Measurements from ENCODE around the gene NSD1. TPM values are rescaled to one million over a fixed set of nuclear protein-coding genes. Genes with fewer than 3 reads are reported as not detected.

NSD1 gene
- total RNA-seq, 1 donor from 2014 or later: 111 TPM

DNA sequence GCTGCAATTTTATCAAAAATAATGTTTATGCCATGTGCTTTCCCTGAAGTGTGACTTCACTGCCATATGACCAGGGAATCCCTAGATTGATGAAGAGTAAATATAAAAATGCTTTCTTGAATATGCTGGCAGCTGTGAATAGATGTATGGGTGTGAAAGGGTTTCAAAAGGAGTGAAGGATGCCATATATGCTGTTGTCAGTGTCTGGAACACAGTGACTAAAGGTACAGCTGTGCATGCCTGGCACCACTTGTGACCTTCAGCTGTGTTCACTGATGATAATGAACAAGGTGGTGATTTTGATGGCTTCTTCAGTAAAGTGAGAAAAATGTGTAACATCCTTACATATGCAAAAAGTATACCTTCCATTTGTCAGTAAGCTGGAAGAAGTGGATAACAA is 100.2 kb downstream of the NSD1 start:
- TF ChIP-seq, protein P1, sequence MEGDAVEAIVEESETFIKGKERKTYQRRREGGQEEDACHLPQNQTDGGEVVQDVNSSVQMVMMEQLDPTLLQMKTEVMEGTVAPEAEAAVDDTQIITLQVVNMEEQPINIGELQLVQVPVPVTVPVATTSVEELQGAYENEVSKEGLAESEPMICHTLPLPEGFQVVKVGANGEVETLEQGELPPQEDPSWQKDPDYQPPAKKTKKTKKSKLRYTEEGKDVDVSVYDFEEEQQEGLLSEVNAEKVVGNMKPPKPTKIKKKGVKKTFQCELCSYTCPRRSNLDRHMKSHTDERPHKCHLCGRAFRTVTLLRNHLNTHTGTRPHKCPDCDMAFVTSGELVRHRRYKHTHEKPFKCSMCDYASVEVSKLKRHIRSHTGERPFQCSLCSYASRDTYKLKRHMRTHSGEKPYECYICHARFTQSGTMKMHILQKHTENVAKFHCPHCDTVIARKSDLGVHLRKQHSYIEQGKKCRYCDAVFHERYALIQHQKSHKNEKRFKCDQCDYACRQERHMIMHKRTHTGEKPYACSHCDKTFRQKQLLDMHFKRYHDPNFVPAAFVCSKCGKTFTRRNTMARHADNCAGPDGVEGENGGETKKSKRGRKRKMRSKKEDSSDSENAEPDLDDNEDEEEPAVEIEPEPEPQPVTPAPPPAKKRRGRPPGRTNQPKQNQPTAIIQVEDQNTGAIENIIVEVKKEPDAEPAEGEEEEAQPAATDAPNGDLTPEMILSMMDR (IDR thresholded peaks at IDR 0.05; ENCODE audit: unreplicated experiment): no peak
- DNase-seq (ENCODE audit: low spot score): no peak

DNA sequence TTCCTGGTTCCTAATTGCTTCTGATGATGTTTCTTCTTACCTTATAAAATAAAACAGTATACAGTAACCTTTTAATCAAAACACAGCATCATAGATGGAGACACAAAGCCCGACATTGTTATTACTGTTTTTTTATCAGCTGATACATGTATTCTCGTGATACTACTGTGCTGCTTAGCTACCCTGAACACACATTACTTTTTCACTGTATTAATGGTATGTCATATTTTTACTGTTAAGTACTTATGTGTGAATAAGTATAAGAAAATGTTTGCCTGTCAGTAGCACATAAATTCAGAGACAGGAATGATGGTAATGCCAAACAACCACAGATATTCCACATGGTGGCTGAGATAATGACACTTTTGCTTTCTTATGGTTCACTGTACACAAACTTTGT is 101.3 kb downstream of the NSD1 start:
- DNase-seq (ENCODE audit: low spot score): no peak
- Mint-ChIP-seq H3K27me3 (ENCODE audit: unreplicated experiment) (peaks cover 3% of the 10 kb centered on the region), H3K4me3 (ENCODE audit: unreplicated experiment) (no peak overlapping the region), H3K36me3 (ENCODE audit: low read depth, unreplicated experiment) (peaks cover 20% of the 10 kb centered on the region), H3K27ac (ENCODE audit: unreplicated experiment) (no peak overlapping the region), H3K9me3 (ENCODE audit: unreplicated experiment) (no peaks in the 10 kb centered on the region), H3K4me1 (ENCODE audit: unreplicated experiment) (peaks cover 4% of the 10 kb centered on the region)
- TF ChIP-seq, protein P1 (IDR thresholded peaks at IDR 0.05; ENCODE audit: unreplicated experiment): no peak

More for the DNA sequence above, 100.2 kb downstream of the NSD1 start:
- Mint-ChIP-seq H3K4me1 (ENCODE audit: unreplicated experiment) (peaks cover 9% of the 10 kb centered on the region), H3K36me3 (ENCODE audit: low read depth, unreplicated experiment) (peaks cover 20% of the 10 kb centered on the region), H3K4me3 (ENCODE audit: unreplicated experiment) (no peak overlapping the region), H3K9me3 (ENCODE audit: unreplicated experiment) (no peaks in the 10 kb centered on the region), H3K27me3 (ENCODE audit: unreplicated experiment) (peaks cover 3% of the 10 kb centered on the region), H3K27ac (ENCODE audit: unreplicated experiment) (no peak overlapping the region)

DNA sequence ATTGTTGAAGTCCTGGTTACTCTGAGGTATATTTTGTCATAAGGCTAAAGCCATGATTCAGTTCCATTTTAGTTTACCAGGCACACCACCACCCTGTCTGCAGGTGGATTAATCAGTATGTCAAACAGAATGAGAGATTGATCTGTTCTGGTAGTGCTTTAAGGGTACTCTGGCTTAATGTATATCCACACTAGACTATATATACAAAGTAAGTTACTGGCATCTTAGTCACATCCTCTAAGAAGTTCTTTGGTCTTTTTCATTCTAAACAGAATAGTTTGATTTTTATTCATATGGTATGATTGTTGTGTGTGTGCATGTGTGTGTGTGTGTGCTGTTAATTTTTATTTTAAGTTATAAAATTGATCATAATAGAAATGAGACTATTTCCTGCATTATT is 108.2 kb downstream of the NSD1 start:
- H3K36me3 Mint-ChIP-seq (ENCODE audit: low read depth, unreplicated experiment): peaks cover 30% of the 10 kb centered on the region
- peaks cover 4% of the 10 kb centered on the region for H3K4me1 Mint-ChIP-seq (ENCODE audit: unreplicated experiment)
- TF ChIP-seq, protein P1 (IDR thresholded peaks at IDR 0.05; ENCODE audit: unreplicated experiment): no peak
- DNase-seq (ENCODE audit: low spot score): no peak
- H3K4me3 Mint-ChIP-seq (ENCODE audit: unreplicated experiment): no peak overlapping the region
- peaks cover 1% of the 10 kb centered on the region for H3K27me3 Mint-ChIP-seq (ENCODE audit: unreplicated experiment)
- H3K9me3 Mint-ChIP-seq (ENCODE audit: unreplicated experiment): no peaks in the 10 kb centered on the region
- no peak overlapping the region for H3K27ac Mint-ChIP-seq (ENCODE audit: unreplicated experiment)

DNA sequence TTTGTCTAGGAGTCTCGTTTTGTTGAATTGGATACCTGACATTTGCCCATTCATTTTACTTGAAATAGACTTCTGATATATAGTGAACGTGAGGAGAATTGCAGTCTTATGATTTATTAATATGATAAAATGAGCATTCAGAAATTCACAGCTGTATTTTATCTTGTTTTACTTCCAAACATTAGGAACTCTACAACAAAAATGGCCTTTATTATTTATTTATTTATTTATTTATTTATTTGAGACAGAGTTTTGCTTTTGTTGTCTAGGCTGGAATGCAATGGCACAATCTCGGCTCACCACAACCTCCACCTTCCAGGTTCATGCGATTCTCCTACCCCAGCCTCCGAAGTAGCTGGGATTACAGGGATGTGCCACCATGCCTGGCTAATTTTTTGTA is 108.7 kb downstream of the NSD1 start:
- no peaks in the 10 kb centered on the region for H3K9me3 Mint-ChIP-seq (ENCODE audit: unreplicated experiment)

DNA sequence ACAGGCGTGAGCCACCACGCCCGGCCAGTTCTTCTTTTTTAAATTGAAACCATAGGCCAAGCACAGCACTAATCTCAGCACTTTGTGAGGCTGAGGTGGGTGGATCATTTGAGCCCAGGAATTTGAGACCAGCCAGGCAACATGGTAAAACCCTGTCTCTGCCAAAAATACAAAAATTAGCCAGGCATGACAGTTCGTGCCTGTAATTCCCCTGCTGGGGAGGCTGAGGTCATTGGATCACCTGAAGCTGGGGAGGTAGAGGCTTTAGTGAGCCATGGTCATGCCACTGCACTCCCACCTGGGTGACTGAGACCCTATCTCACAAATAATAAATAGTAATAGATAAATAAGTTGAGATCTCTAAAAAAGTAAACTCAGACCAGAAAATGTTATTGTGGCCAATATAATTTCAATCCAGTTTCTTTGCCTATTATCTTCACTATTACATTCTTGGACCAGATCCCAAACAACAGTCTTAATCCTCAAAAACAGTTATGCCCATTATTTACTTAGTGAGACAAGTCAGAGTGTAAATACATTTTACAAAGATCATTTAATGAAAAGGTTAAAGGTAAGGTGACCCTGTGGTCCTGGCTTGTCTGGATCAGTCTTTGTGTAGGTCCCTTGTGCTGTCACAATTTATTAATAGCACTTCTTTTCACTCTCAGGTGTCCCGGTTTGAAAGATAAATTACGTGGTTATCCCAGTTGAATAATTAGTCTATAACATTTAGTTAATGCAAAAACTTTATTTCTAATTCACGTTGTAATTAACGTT is 116.4 kb downstream of the NSD1 start:
- Mint-ChIP-seq H3K9me3 (ENCODE audit: unreplicated experiment) (no peaks in the 10 kb centered on the region), H3K36me3 (ENCODE audit: low read depth, unreplicated experiment) (peaks cover 35% of the 10 kb centered on the region), H3K4me3 (ENCODE audit: unreplicated experiment) (no peak overlapping the region), H3K4me1 (ENCODE audit: unreplicated experiment) (no peaks in the 10 kb centered on the region), H3K27me3 (ENCODE audit: unreplicated experiment) (no peaks in the 10 kb centered on the region), H3K27ac (ENCODE audit: unreplicated experiment) (no peak overlapping the region)
- DNase-seq (ENCODE audit: low spot score): no peak
- TF ChIP-seq, protein P1 (IDR thresholded peaks at IDR 0.05; ENCODE audit: unreplicated experiment): no peak

More for the DNA sequence above, 108.7 kb downstream of the NSD1 start:
- peaks cover 30% of the 10 kb centered on the region for H3K36me3 Mint-ChIP-seq (ENCODE audit: low read depth, unreplicated experiment)
- H3K4me1 Mint-ChIP-seq (ENCODE audit: unreplicated experiment): peaks cover 4% of the 10 kb centered on the region
- H3K4me3 Mint-ChIP-seq (ENCODE audit: unreplicated experiment): no peak overlapping the region
- H3K27me3 Mint-ChIP-seq (ENCODE audit: unreplicated experiment): peaks cover 1% of the 10 kb centered on the region
- TF ChIP-seq, protein P1 (IDR thresholded peaks at IDR 0.05; ENCODE audit: unreplicated experiment): no peak
- no peak for DNase-seq (ENCODE audit: low spot score)
- no peak overlapping the region for H3K27ac Mint-ChIP-seq (ENCODE audit: unreplicated experiment)

Data from endothelial cell (in vitro differentiated cells).